IMR-90 (cell line): ENCODE results near the gene ZNF385B. TPM values are rescaled to one million over a fixed set of nuclear protein-coding genes. Genes with fewer than 3 reads are reported as not detected.

Source experiments
- ATAC-seq: fragments of 200-7000 bp; cut with Tn5 transposase; 2 replicates; pipeline ENCODE4 v1.9.1; 2020; ENCODE audit warnings: low read depth, mild to moderate bottlenecking, moderate library complexity
- BruUV-seq: library from RNA; stranded (reverse); fragments of 400-500 nt; replicated peaks from 2 replicates; lab custom pipeline; 2021; lab: Mats Ljungman, UMichigan
- CTCF ChIA-PET: fragments of 300-600 bp; formaldehyde crosslinking; extraction: SDS; loops from one replicate; lab custom pipeline; 2021; ENCODE audit warnings: antibody characterized with exemption; lab: Yijun Ruan, JAX
- POLR2A ChIA-PET: fragments of 300-600 bp; sonication (Branson Sonifier 250); formaldehyde crosslinking; loops from one replicate; lab custom pipeline; 2022; ENCODE audit warnings: antibody characterized with exemption; ENCODE audit not compliant: unreplicated experiment; lab: Charles Lee
- DNase-seq: peaks from one replicate; pipeline ENCODE4 v3.0.0; 2013
- H2AFZ ChIP-seq: replicated peaks from 2 replicates; pipeline ENCODE3; 2013; ENCODE audit warnings: low read length, mild to moderate bottlenecking; ENCODE audit not compliant: poor library complexity
- H2AK5ac ChIP-seq: 2 replicates; pipeline ENCODE4 v1.6.1; 2013; ENCODE audit warnings: low read depth, low read length, inconsistent platforms
- H2AK9ac ChIP-seq: replicated peaks from 2 replicates; pipeline ENCODE3; 2013; ENCODE audit warnings: mild to moderate bottlenecking, low read depth, low read length, moderate library complexity; ENCODE audit not compliant: poor library complexity
- H2BK120ac ChIP-seq: 2 replicates; pipeline ENCODE4 v1.6.1; 2013; ENCODE audit warnings: low read depth, low read length, inconsistent platforms
- H2BK15ac ChIP-seq: 3 replicates; pipeline ENCODE4 v1.6.1; 2013; ENCODE audit warnings: low read depth, low read length, inconsistent platforms
- H2BK20ac ChIP-seq: 2 replicates; pipeline ENCODE4 v1.6.1; 2013; ENCODE audit warnings: low read depth, mild to moderate bottlenecking, inconsistent platforms, low read length, moderate library complexity
- H2BK5ac ChIP-seq: 2 replicates; pipeline ENCODE4 v1.6.1; 2013; ENCODE audit warnings: mild to moderate bottlenecking, low read depth, low read length, inconsistent platforms; ENCODE audit not compliant: poor library complexity, severe bottlenecking
- H3K14ac ChIP-seq: replicated peaks from 2 replicates; pipeline ENCODE4 v1.6.1; 2013; ENCODE audit warnings: low read depth, low read length, inconsistent platforms
- H3K18ac ChIP-seq: 2 replicates; pipeline ENCODE4 v1.6.1; 2013; ENCODE audit warnings: low read depth, low read length, control low read depth
- H3K23ac ChIP-seq: 2 replicates; pipeline ENCODE4 v1.6.1; 2013; ENCODE audit warnings: low read depth, low read length, inconsistent platforms
- H3K27ac ChIP-seq: 2 replicates; pipeline ENCODE4 v1.5.1; 2013; ENCODE audit warnings: mild to moderate bottlenecking, control low read depth, low read length; ENCODE audit not compliant: insufficient read depth
- H3K27me3 ChIP-seq: 2 replicates; pipeline ENCODE4 v1.6.1; 2013; ENCODE audit warnings: low read length; ENCODE audit not compliant: control insufficient read depth, insufficient read depth
- H3K36me3 ChIP-seq: 2 replicates; pipeline ENCODE4 v1.6.1; 2013; ENCODE audit warnings: low read length, mixed read lengths; ENCODE audit not compliant: control insufficient read depth, insufficient read depth
- H3K4ac ChIP-seq: 2 replicates; pipeline ENCODE4 v1.6.1; 2013; ENCODE audit warnings: low read depth, low read length, inconsistent platforms
- H3K4me1 ChIP-seq: 2 replicates; pipeline ENCODE4 v1.6.1; 2013; ENCODE audit warnings: low read length, mixed read lengths; ENCODE audit not compliant: control insufficient read depth, insufficient read depth
- H3K4me2 ChIP-seq: 2 replicates; pipeline ENCODE4 v1.6.1; 2013; ENCODE audit warnings: low read depth, mild to moderate bottlenecking, control low read depth, low read length, moderate library complexity
- H3K4me3 ChIP-seq: 2 replicates; pipeline ENCODE4 v1.5.1; 2013; ENCODE audit warnings: low read depth, mild to moderate bottlenecking, control low read depth, low read length, moderate library complexity; ENCODE audit not compliant: insufficient read depth
- H3K56ac ChIP-seq: 2 replicates; pipeline ENCODE4 v1.6.1; 2013; ENCODE audit warnings: low read length, inconsistent platforms; ENCODE audit not compliant: insufficient read depth; ENCODE audit errors: extremely low read depth
- H3K79me1 ChIP-seq, 2 experiments: 2 replicates each; pipeline ENCODE4 v1.6.1; 2013; ENCODE audit warnings: low read length in 2 of 2, inconsistent platforms in 1 of 2, low read depth in 1 of 2
- H3K9ac ChIP-seq: 2 replicates; pipeline ENCODE4 v1.6.1; 2013; ENCODE audit warnings: low read depth, low read length, control low read depth
- H3K9me1 ChIP-seq: 2 replicates; pipeline ENCODE4 v1.6.1; 2013; ENCODE audit warnings: low read length, inconsistent platforms; ENCODE audit not compliant: insufficient read depth
- H3K9me3 ChIP-seq: 2 replicates; pipeline ENCODE4 v1.6.1; 2013; ENCODE audit warnings: low read length; ENCODE audit not compliant: control insufficient read depth, insufficient read depth
- H4K20me1 ChIP-seq: 2 replicates; pipeline ENCODE4 v1.6.1; 2013; ENCODE audit warnings: low read length, inconsistent platforms; ENCODE audit not compliant: insufficient read depth
- H4K5ac ChIP-seq: 2 replicates; pipeline ENCODE4 v1.6.1; 2013; ENCODE audit warnings: mild to moderate bottlenecking, low read depth, low read length, control low read depth
- H4K8ac ChIP-seq, 2 experiments: 2 replicates each; pipeline ENCODE4 v1.6.1; 2013; ENCODE audit warnings: low read depth in 2 of 2, low read length in 2 of 2, control low read depth in 1 of 2, inconsistent platforms in 1 of 2
- H4K91ac ChIP-seq: 2 replicates; pipeline ENCODE4 v1.6.1; 2013; ENCODE audit warnings: low read depth, low read length, inconsistent platforms; ENCODE audit not compliant: insufficient read depth
- BHLHE40 ChIP-seq: fragments of 150-350 bp; IDR thresholded peaks from 2 replicates; pipeline ENCODE4 v1.6.1; 2016; ENCODE audit warnings: mild to moderate bottlenecking, low read depth, low read length
- CEBPB ChIP-seq: IDR thresholded peaks from 2 replicates; pipeline ENCODE4 v1.6.1; 2012; ENCODE audit warnings: low read depth, low read length, improper control_type of control experiment
- CHD1 ChIP-seq: IDR thresholded peaks from 2 replicates; pipeline ENCODE4 v1.6.1; 2012; ENCODE audit warnings: low read depth, low read length, improper control_type of control experiment
- CTCF ChIP-seq: conservative IDR thresholded peaks from 2 replicates; pipeline ENCODE4 v1.5.1; 2012; ENCODE audit warnings: mild to moderate bottlenecking, low read depth, low read length, improper control_type of control experiment
- ELK1 ChIP-seq: fragments of 150-350 bp; IDR thresholded peaks from 2 replicates; pipeline ENCODE4 v1.6.1; 2016; ENCODE audit warnings: low read depth, mild to moderate bottlenecking, low read length, moderate library complexity, borderline replicate concordance
- FOS ChIP-seq: fragments of 150-350 bp; IDR thresholded peaks from 2 replicates; pipeline ENCODE4 v1.6.1; 2016; ENCODE audit warnings: low read depth, low read length
- MAZ ChIP-seq: IDR thresholded peaks from 2 replicates; pipeline ENCODE4 v1.6.1; 2012; ENCODE audit warnings: low read depth, mild to moderate bottlenecking, low read length, improper control_type of control experiment, moderate library complexity, borderline replicate concordance
- MXI1 ChIP-seq: IDR thresholded peaks from 2 replicates; pipeline ENCODE4 v1.6.1; 2012; ENCODE audit warnings: low read depth, mild to moderate bottlenecking, low read length, moderate library complexity, borderline replicate concordance
- NFE2L2 ChIP-seq: fragments of 150-350 bp; IDR thresholded peaks from 2 replicates; pipeline ENCODE4 v1.6.1; 2016; ENCODE audit warnings: low read depth, mild to moderate bottlenecking, low read length
- POLR2A ChIP-seq: IDR thresholded peaks from 2 replicates; pipeline ENCODE4 v1.6.1; 2012; ENCODE audit warnings: mild to moderate bottlenecking, low read depth, low read length
- RCOR1 ChIP-seq: IDR thresholded peaks from 2 replicates; pipeline ENCODE4 v1.6.1; 2012; ENCODE audit warnings: mild to moderate bottlenecking, low read length, improper control_type of control experiment; ENCODE audit not compliant: insufficient replicate concordance
- RFX5 ChIP-seq: IDR thresholded peaks from 2 replicates; pipeline ENCODE4 v1.8.0; 2012; ENCODE audit warnings: low read depth, mild to moderate bottlenecking, low read length, moderate library complexity
- SMC3 ChIP-seq: fragments of 150-350 bp; IDR thresholded peaks from 2 replicates; pipeline ENCODE4 v1.6.1; 2016; ENCODE audit warnings: low read depth, mild to moderate bottlenecking, antibody characterized with exemption, low read length, moderate library complexity
- USF2 ChIP-seq: fragments of 150-350 bp; IDR thresholded peaks from 2 replicates; pipeline ENCODE4 v1.6.1; 2017; ENCODE audit warnings: mild to moderate bottlenecking, antibody characterized with exemption, low read length, low read depth
- WGBS, 2 experiments: methylation state at CpG; one replicate each; pipeline versions ENCODE4 v1.1.5 to v1.1.7; 2013; ENCODE audit warnings: missing lambda C conversion rate in 2 of 2; ENCODE audit not compliant: insufficient read length in 1 of 2; ENCODE audit errors: extremely low coverage in 2 of 2; 5-methylcytosine and 5-hydroxymethylcytosine counted together
- dilution Hi-C: fragments of 300-500 bp; cut with HindIII; formaldehyde crosslinking; loops from one replicate; pipeline ENCODE4 v1.14.3; 2018; ENCODE audit warnings: low sequenced_read_pairs; ENCODE audit not compliant: unreplicated experiment
- in situ Hi-C: fragments of 300-500 bp; cut with MboI; formaldehyde crosslinking; loops from 3 replicates; pipeline ENCODE4 v1.14.3; 2019; ENCODE audit warnings: low sequenced_read_pairs, inconsistent platforms, mixed read lengths
- intact Hi-C: fragments of 100-400 bp; cut with micrococcal nuclease; formaldehyde crosslinking; loops from 2 replicates; pipeline ENCODE4 v1.10.0; 2022
- polyA plus RNA-seq, 3 experiments: library from polyadenylated mRNA; depleted of rRNA; stranded (reverse); fragments of >200 nt; gene quantifications; 2 replicates each; pipeline ENCODE4 v1.2.3, GENCODE V29; 2012; ENCODE audit warnings: low replicate concordance in 1 of 3
- total RNA-seq: library from RNA; depleted of rRNA; stranded (reverse); fragments of >200 nt; gene quantifications from 2 replicates; pipeline ENCODE4 v1.2.3, GENCODE V29; 2012

The ZNF385B gene
- total and polyA plus RNA-seq, 2 of the 4 experiments (the other 2 are of a cell fraction): not detected

GRCh38 chr2:179442206-179442605 is 419.2 kb downstream of the ZNF385B start:
- in situ Hi-C loops: no loop called here
- Histone ChIP-seq H3K27me3 (no peaks in the 10 kb centered on the region), H2AK9ac (no peak overlapping the region), H3K36me3 (no peaks in the 10 kb centered on the region), H4K20me1 (no peaks in the 10 kb centered on the region), H4K91ac (no peak overlapping the region), H2BK5ac (no peak overlapping the region), H4K8ac (no peak overlapping the region), H2AFZ (no peak overlapping the region), H2BK20ac (no peak overlapping the region), H3K27ac (no peak overlapping the region), H3K9ac (no peak overlapping the region), H2AK5ac (no peak overlapping the region), H3K14ac (no peak overlapping the region), H2BK120ac (no peak overlapping the region), H3K4me1 (no peaks in the 10 kb centered on the region; the same call in 1 of the 2 replicates), H3K9me3 (no peaks in the 10 kb centered on the region), H3K23ac (no peak overlapping the region), H3K56ac (no peak overlapping the region), H3K4me2 (no peak overlapping the region), H3K9me1 (no peaks in the 10 kb centered on the region), H3K4me3 (no peak overlapping the region), H3K4ac (no peak overlapping the region), H4K5ac (no peak overlapping the region), H3K18ac (no peak overlapping the region), H2BK15ac (no peak overlapping the region), H3K79me1 (no peaks in the 10 kb centered on the region)
- intact Hi-C loops: no loop called here
- dilution Hi-C loops: no loop called here
- no peak for TF ChIP-seq RFX5
- TF ChIP-seq MAZ: no peak
- no peak for TF ChIP-seq SMC3
- no peak for TF ChIP-seq MXI1
- TF ChIP-seq NFE2L2: no peak
- no peak for TF ChIP-seq CHD1
- TF ChIP-seq ELK1: no peak
- TF ChIP-seq FOS: no peak
- no peak for TF ChIP-seq CEBPB
- TF ChIP-seq CTCF: no peak
- TF ChIP-seq USF2: no peak
- TF ChIP-seq RCOR1: no peak
- TF ChIP-seq BHLHE40: no peak
- TF ChIP-seq POLR2A: no peak
- BruUV-seq: no TSS peak
- CTCF ChIA-PET: interaction anchor here (1.3 kb wide), 1 partner anchor 154 kb away, joined by 3 read pairs; no protein-coding TSS in a partner anchor
- DNase-seq (no peak), ATAC-seq (no peak)
- no CpG with 5 or more reads among the region's 1 CpG for WGBS, 2 experiments
- POLR2A ChIA-PET: no interaction called here
